Femur (tissue), 1 donor: ENCODE measurements around the gene FBXO44.
A peak's percentile ranks its signal among the peaks of the same experiment; 100 is the strongest.

Source experiments
- DNase-seq: peaks from one replicate; pipeline ENCODE4 v3.0.0-alpha.2; 2017

Gene FBXO44

GRCh38 chr1:11691928-11692711, 37.4 kb downstream of the FBXO44 start:
- DNase-seq: peak; percentile 20

GRCh38 chr1:11693024-11693590, 38.4 kb downstream of the FBXO44 start:
- peak; percentile 50 for DNase-seq

- peak; percentile 9 for DNase-seq
These were observed 39.2 kb downstream of the FBXO44 start for GRCh38 chr1:11693917-11694316.

- DNase-seq: no peak
These were observed 41.2 kb downstream of the FBXO44 start for GRCh38 chr1:11695861-11696260.

- DNase-seq: peak; percentile 10
These were observed 42.7 kb downstream of the FBXO44 start for GRCh38 chr1:11697188-11697892.

- DNase-seq: no peak
These were observed 43.2 kb downstream of the FBXO44 start for GRCh38 chr1:11697893-11698210.

GRCh38 chr1:11700601-11701467, 46.2 kb downstream of the FBXO44 start:
- peak; percentile 60 for DNase-seq

- peak; percentile 45 for DNase-seq
These were observed 46.9 kb downstream of the FBXO44 start for GRCh38 chr1:11701551-11701961.

- peak; percentile 6 for DNase-seq
These were observed 47.5 kb downstream of the FBXO44 start for GRCh38 chr1:11701981-11702803.

- DNase-seq: peak; percentile 6
These were observed 48.9 kb downstream of the FBXO44 start for GRCh38 chr1:11703357-11704193.

GRCh38 chr1:11704194-11704529, 49.5 kb downstream of the FBXO44 start:
- peak; percentile 10 for DNase-seq

- DNase-seq: peak; percentile 9
These were observed 50.2 kb downstream of the FBXO44 start for GRCh38 chr1:11704691-11705475.

GRCh38 chr1:11705596-11705995, 50.9 kb downstream of the FBXO44 start:
- DNase-seq: no peak

GRCh38 chr1:11706292-11706691, 51.6 kb downstream of the FBXO44 start:
- DNase-seq: peak; percentile 6

GRCh38 chr1:11707621-11708276, 53.1 kb downstream of the FBXO44 start:
- DNase-seq: peak; percentile 67

GRCh38 chr1:11708554-11709350, 54.1 kb downstream of the FBXO44 start:
- DNase-seq: no peak

- DNase-seq: no peak
These were observed 56.8 kb downstream of the FBXO44 start for GRCh38 chr1:11711490-11711889.

GRCh38 chr1:11712285-11712684, 57.6 kb downstream of the FBXO44 start:
- peak; percentile 12 for DNase-seq
